Natural killer cell (primary cell): Measurements from ENCODE around the gene SLC40A1. TPM values are rescaled to one million over a fixed set of nuclear protein-coding genes. Genes with fewer than 3 reads are reported as not detected.

Experiments
- ATAC-seq, 3 donors: fragments of 150-1000 bp in 2 of 3; fragments of 200-7000 bp in 1 of 3; cut with Tn5 transposase; 1 replicate in 1 of 3; 2 replicates in 2 of 3; pipeline ENCODE4 v1.10.0; 2021; ENCODE audit warnings: mild to moderate bottlenecking in 2 of 3, moderate library complexity in 2 of 3
- DNase-seq, 2 donors: peaks; one replicate each; pipeline versions ENCODE4 v3.0.0 to v3.0.0-alpha.2; 2013 to 2021; ENCODE audit warnings: mixed read lengths in 1 of 2
- H3K27ac ChIP-seq: one replicate; pipeline ENCODE4 v1.5.1; 2013; ENCODE audit warnings: mild to moderate bottlenecking, low read length
- H3K27me3 ChIP-seq: one replicate; pipeline ENCODE4 v1.6.1; 2013; ENCODE audit warnings: low read length; ENCODE audit not compliant: control insufficient read depth, insufficient read depth
- H3K36me3 ChIP-seq: one replicate; pipeline ENCODE4 v1.6.1; 2013; ENCODE audit warnings: low read length; ENCODE audit not compliant: control insufficient read depth, insufficient read depth
- H3K4me1 ChIP-seq: one replicate; pipeline ENCODE4 v1.6.1; 2013; ENCODE audit warnings: low read length; ENCODE audit not compliant: control insufficient read depth, insufficient read depth
- H3K4me3 ChIP-seq: one replicate; pipeline ENCODE4 v1.5.1; 2013; ENCODE audit warnings: low read length
- H3K9me3 ChIP-seq: one replicate; pipeline ENCODE4 v1.6.1; 2013; ENCODE audit warnings: low read length; ENCODE audit not compliant: control insufficient read depth, insufficient read depth
- H3K27ac Mint-ChIP-seq, 2 donors: one replicate each; pipeline ENCODE4 v1.8.0; 2022; ENCODE audit warnings: mild to moderate bottlenecking in 2 of 2, mixed read lengths in 2 of 2, moderate library complexity in 1 of 2
- H3K27me3 Mint-ChIP-seq, 2 donors: one replicate each; pipeline ENCODE4 v1.8.0; 2022; ENCODE audit warnings: low read depth in 2 of 2, mixed read lengths in 2 of 2
- H3K36me3 Mint-ChIP-seq: one replicate; pipeline ENCODE4 v1.8.0; 2022; ENCODE audit warnings: mixed read lengths
- H3K4me1 Mint-ChIP-seq, 2 donors: one replicate each; pipeline ENCODE4 v1.8.0; 2022; ENCODE audit warnings: mixed read lengths in 2 of 2
- H3K4me3 Mint-ChIP-seq: one replicate; pipeline ENCODE4 v1.8.0; 2022; ENCODE audit warnings: mild to moderate bottlenecking, moderate library complexity, mixed read lengths
- H3K9me3 Mint-ChIP-seq, 2 donors: one replicate each; pipeline ENCODE4 v1.8.0; 2022; ENCODE audit warnings: mixed read lengths in 2 of 2
- CTCF ChIP-seq: fragments of 200-600 bp; IDR thresholded peaks from one replicate; pipeline ENCODE4 v1.8.0; 2022; ENCODE audit warnings: antibody characterized with exemption
- WGBS: methylation state at CpG from one replicate; pipeline ENCODE4 v1.1.7; 2013; ENCODE audit warnings: missing lambda C conversion rate; ENCODE audit not compliant: insufficient coverage; 5-methylcytosine and 5-hydroxymethylcytosine counted together
- intact Hi-C: fragments of 100-400 bp; cut with micrococcal nuclease; formaldehyde crosslinking; loops from one replicate; pipeline ENCODE4 v1.14.2; 2022
- total RNA-seq, 4 donors: library from RNA; stranded (reverse); fragments of 120-200 nt in 1 of 4; gene quantifications; one replicate each; pipeline versions ENCODE4 v1.2.3 to v1.2.4, GENCODE V29; 2013 to 2022

Gene SLC40A1
- total RNA-seq, 3 donors from 2014 or later (not counting 1 experiment from before 2014, with no cell fraction given), result 1.8 to 5.2 (median 4.4) TPM

GRCh38 chr2:189521699-189522434 lies 58.7 kb downstream of the SLC40A1 start:
- Mint-ChIP-seq H3K4me3 (no peak overlapping the region), H3K4me1 (no peaks in the 10 kb centered on the region), H3K36me3 (no peaks in the 10 kb centered on the region), H3K27me3 (peaks cover 0 to 9% of the 10 kb centered on the region in 2 donors), H3K9me3 (no peaks in the 10 kb centered on the region), H3K27ac (no peak overlapping the region)
- ATAC-seq, result peak in 1 of 3 donors; percentile 67
- WGBS, result 85% methylated on average over 2 of the region's 2 CpGs
- H3K9me3 ChIP-seq, result no peaks in the 10 kb centered on the region
- intact Hi-C loops, result no loop called here
- no peak for TF ChIP-seq CTCF
- H3K27me3 ChIP-seq, result no peaks in the 10 kb centered on the region
- no peaks in the 10 kb centered on the region for H3K36me3 ChIP-seq
- H3K27ac ChIP-seq, result no peak overlapping the region
- no peak overlapping the region for H3K4me3 ChIP-seq
- no peaks in the 10 kb centered on the region for H3K4me1 ChIP-seq
- no peak for DNase-seq

GRCh38 chr2:189519631-189520387 lies 60.8 kb downstream of the SLC40A1 start:
- no peaks in the 10 kb centered on the region for H3K4me1 ChIP-seq
- H3K27ac ChIP-seq, result no peak overlapping the region
- intact Hi-C loops, result no loop called here
- H3K9me3 Mint-ChIP-seq, result no peaks in the 10 kb centered on the region
- no peaks in the 10 kb centered on the region for H3K9me3 ChIP-seq
- no peak for TF ChIP-seq CTCF
- H3K4me3 ChIP-seq, result no peak overlapping the region
- H3K4me3 Mint-ChIP-seq, result no peak overlapping the region
- H3K27me3 ChIP-seq, result no peaks in the 10 kb centered on the region
- no peak for ATAC-seq
- no peaks in the 10 kb centered on the region for H3K36me3 ChIP-seq
- WGBS, result 94% methylated on average over 6 of the region's 6 CpGs
- DNase-seq, result no peak
- peaks cover 0 to 9% of the 10 kb centered on the region in 2 donors for H3K27me3 Mint-ChIP-seq
- H3K27ac Mint-ChIP-seq, result no peak overlapping the region
- H3K36me3 Mint-ChIP-seq, result no peaks in the 10 kb centered on the region
- H3K4me1 Mint-ChIP-seq, result no peaks in the 10 kb centered on the region

- DNase-seq, result no peak
- intact Hi-C loops, result no loop called here
- H3K27me3 Mint-ChIP-seq, result peaks cover 2 to 9% of the 10 kb centered on the region in 2 donors
- no peak overlapping the region for H3K27ac Mint-ChIP-seq
- no peaks in the 10 kb centered on the region for H3K4me1 ChIP-seq
- no peaks in the 10 kb centered on the region for H3K36me3 Mint-ChIP-seq
- no peaks in the 10 kb centered on the region for H3K9me3 ChIP-seq
- TF ChIP-seq CTCF, result no peak
- no peak overlapping the region for H3K27ac ChIP-seq
- H3K27me3 ChIP-seq, result no peaks in the 10 kb centered on the region
- WGBS, result 95% methylated on average over 5 of the region's 6 CpGs
- no peak overlapping the region for H3K4me3 Mint-ChIP-seq
- no peak for ATAC-seq
- H3K4me3 ChIP-seq, result no peak overlapping the region
- H3K4me1 Mint-ChIP-seq, result no peaks in the 10 kb centered on the region
- no peaks in the 10 kb centered on the region for H3K36me3 ChIP-seq
- H3K9me3 Mint-ChIP-seq, result no peaks in the 10 kb centered on the region
Measured at GRCh38 chr2:189517847-189518535, 62.6 kb downstream of the SLC40A1 start.
